Endothelial cell of umbilical vein (primary cell): ENCODE data around the gene MED27. TPM values are rescaled to one million over a fixed set of nuclear protein-coding genes. Genes with fewer than 3 reads are reported as not detected.

Experiments used
- BruUV-seq: library from RNA; stranded (reverse); fragments of 400-500 nt; replicated peaks from 2 replicates; lab custom pipeline; 2021; lab: Mats Ljungman, UMichigan
- CTCF ChIA-PET: fragments of 300-600, 350-600 bp; sonication (Branson Sonifier 250); formaldehyde crosslinking; loops from one replicate; lab custom pipeline; 2021; ENCODE audit warnings: antibody characterized with exemption, inconsistent platforms; lab: Charles Lee
- POLR2A ChIA-PET: fragments of 300-600, 350-600 bp; sonication (Branson Sonifier 250); formaldehyde crosslinking; loops from one replicate; lab custom pipeline; 2021; ENCODE audit warnings: antibody characterized with exemption, inconsistent platforms; lab: Charles Lee
- DNase-seq: peaks from one replicate; pipeline ENCODE4 v3.0.0-alpha.2; 2011; ENCODE audit warnings: low read depth, low spot score
- FAIRE-seq: peaks from 2 replicates; lab custom pipeline; 2011; peaks lifted over from hg19 to GRCh38; lab: Jason Lieb, UNC
- H2AFZ ChIP-seq: 2 replicates; pipeline ENCODE4 v1.6.0; 2012; ENCODE audit warnings: low read depth, low read length, control low read depth, inconsistent platforms
- H3K27ac ChIP-seq: 2 replicates; pipeline ENCODE4 v1.5.1; 2011; ENCODE audit warnings: low read depth, mild to moderate bottlenecking, control low read depth, low read length, moderate library complexity; ENCODE audit not compliant: insufficient read depth
- H3K27me3 ChIP-seq, 2 experiments: 2 replicates each; pipeline versions ENCODE4 v1.6.0 to v1.6.1; 2011; ENCODE audit warnings: low read length in 2 of 2, mixed read lengths in 1 of 2; ENCODE audit not compliant: control insufficient read depth in 2 of 2, insufficient read depth in 2 of 2
- H3K36me3 ChIP-seq, 2 experiments: 2 replicates in 1 of 2; 3 replicates in 1 of 2; pipeline ENCODE4 v1.5.1; 2011; ENCODE audit warnings: low read length in 2 of 2, mild to moderate bottlenecking in 1 of 2, moderate library complexity in 1 of 2; ENCODE audit not compliant: control insufficient read depth in 2 of 2, insufficient read depth in 2 of 2; ENCODE audit errors: extremely low read depth in 1 of 2
- H3K4me1 ChIP-seq: 3 replicates; pipeline ENCODE4 v1.5.1; 2011; ENCODE audit warnings: mild to moderate bottlenecking, low read length; ENCODE audit not compliant: control insufficient read depth, insufficient read depth; ENCODE audit errors: extremely low read depth
- H3K4me2 ChIP-seq: 2 replicates; pipeline ENCODE4 v1.6.1; 2011; ENCODE audit warnings: low read length, control low read depth, mixed read lengths; ENCODE audit not compliant: insufficient read depth
- H3K4me3 ChIP-seq, 3 experiments: fragments of 200-600 bp in 1 of 3; sonication (generic), shearing (Covaris generic) in 1 of 3; replicated peaks in 1 of 3; 2 replicates each; pipeline ENCODE4 v1.5.1; 2011 to 2016; ENCODE audit warnings: control low read depth in 3 of 3, low read length in 3 of 3, mild to moderate bottlenecking in 2 of 3, inconsistent platforms in 1 of 3, low read depth in 1 of 3, moderate library complexity in 1 of 3; ENCODE audit not compliant: insufficient read depth in 1 of 3
- H3K79me2 ChIP-seq: 2 replicates; pipeline ENCODE4 v1.6.0; 2012; ENCODE audit warnings: low read length, inconsistent platforms; ENCODE audit not compliant: control insufficient read depth, insufficient read depth
- H3K9ac ChIP-seq: replicated peaks from 2 replicates; pipeline ENCODE3; 2011; ENCODE audit warnings: low read length, control low read depth; ENCODE audit not compliant: insufficient read depth; ENCODE audit errors: extremely low read depth
- H3K9me1 ChIP-seq: replicated peaks from 3 replicates; pipeline ENCODE4 v1.6.0; 2011; ENCODE audit warnings: mild to moderate bottlenecking, low read length; ENCODE audit not compliant: control insufficient read depth, insufficient read depth; ENCODE audit errors: extremely low read depth
- H3K9me3 ChIP-seq: replicated peaks from 2 replicates; pipeline ENCODE4 v1.5.1; 2012; ENCODE audit warnings: low read length, inconsistent platforms; ENCODE audit not compliant: control insufficient read depth, insufficient read depth
- H4K20me1 ChIP-seq: replicated peaks from 2 replicates; pipeline ENCODE3; 2011; ENCODE audit warnings: mild to moderate bottlenecking, low read length; ENCODE audit not compliant: control insufficient read depth, insufficient read depth; ENCODE audit errors: extremely low read depth
- CTCF ChIP-seq, 2 donors: IDR thresholded peaks; 1 replicate in 1 of 2; 2 replicates in 1 of 2; pipeline ENCODE4 v1.5.1; 2011; ENCODE audit warnings: low read length in 2 of 2, mild to moderate bottlenecking in 2 of 2, moderate library complexity in 2 of 2, control low read depth in 1 of 2, inconsistent platforms in 1 of 2, low read depth in 1 of 2; ENCODE audit not compliant: insufficient read depth in 1 of 2; ENCODE audit errors: extremely low read depth in 1 of 2
- EZH2 ChIP-seq: IDR thresholded peaks from 2 replicates; pipeline ENCODE4 v1.6.1; 2012; ENCODE audit warnings: borderline replicate concordance, low read depth, mild to moderate bottlenecking, moderate library complexity, low read length, inconsistent platforms; ENCODE audit not compliant: severe bottlenecking
- FOS ChIP-seq: IDR thresholded peaks from 2 replicates; pipeline ENCODE4 v1.6.1; 2011; ENCODE audit warnings: mild to moderate bottlenecking, low read length, moderate library complexity, borderline replicate concordance; ENCODE audit not compliant: insufficient read depth
- GATA2 ChIP-seq: IDR thresholded peaks from 2 replicates; pipeline ENCODE4 v1.7.0; 2011; ENCODE audit warnings: low read depth, mild to moderate bottlenecking, moderate library complexity, mixed read lengths, low read length; ENCODE audit not compliant: insufficient read length, insufficient read depth
- JUN ChIP-seq: IDR thresholded peaks from 2 replicates; pipeline ENCODE4 v1.6.1; 2011; ENCODE audit warnings: borderline replicate concordance, low read depth; ENCODE audit not compliant: insufficient read length, insufficient read depth
- MAX ChIP-seq: IDR thresholded peaks from 2 replicates; pipeline ENCODE4 v1.6.1; 2011; ENCODE audit not compliant: insufficient read depth, insufficient read length
- MYC ChIP-seq: IDR thresholded peaks from one replicate; pipeline ENCODE4 v1.6.1; 2011; ENCODE audit warnings: mild to moderate bottlenecking, low read depth, low read length
- POLR2A ChIP-seq: IDR thresholded peaks from 2 replicates; pipeline ENCODE4 v1.6.1; 2012; ENCODE audit warnings: low read depth, mild to moderate bottlenecking, control low read depth, low read length
- POLR2AphosphoS5 ChIP-seq: IDR thresholded peaks from 2 replicates; pipeline ENCODE4 v1.6.1; 2012; ENCODE audit warnings: low read depth, mild to moderate bottlenecking, control low read depth, low read length, moderate library complexity; ENCODE audit not compliant: insufficient read depth
- dilution Hi-C: fragments of 300-500 bp; cut with MboI; formaldehyde crosslinking; loops from one replicate; pipeline ENCODE4 v1.15.0; 2019; ENCODE audit warnings: low sequenced_read_pairs; ENCODE audit not compliant: extremely low pct_ligation_motif_present
- intact Hi-C: fragments of 100-400 bp; cut with micrococcal nuclease; formaldehyde crosslinking; loops from one replicate; pipeline ENCODE4 v1.10.0; 2022
- polyA plus RNA-seq, 4 experiments: library from polyadenylated mRNA; depleted of rRNA in 3 of 4; stranded (reverse) in 3 of 4; unstranded in 1 of 4; fragments of >200 nt; gene quantifications; 2 replicates each; pipeline versions ENCODE4 v1.2.1 to v1.2.3, GENCODE V29; 2011 to 2012; ENCODE audit warnings: missing spikeins in 1 of 4
- total RNA-seq: library from RNA; stranded (reverse); gene quantifications from 2 replicates; pipeline ENCODE4 v1.2.3, GENCODE V29; 2021

MED27 gene
- total and polyA plus RNA-seq, 2 donors (not counting 3 experiments of a cell fraction or from before 2014, with no cell fraction given): 27.9 to 47.8 TPM

DNA sequence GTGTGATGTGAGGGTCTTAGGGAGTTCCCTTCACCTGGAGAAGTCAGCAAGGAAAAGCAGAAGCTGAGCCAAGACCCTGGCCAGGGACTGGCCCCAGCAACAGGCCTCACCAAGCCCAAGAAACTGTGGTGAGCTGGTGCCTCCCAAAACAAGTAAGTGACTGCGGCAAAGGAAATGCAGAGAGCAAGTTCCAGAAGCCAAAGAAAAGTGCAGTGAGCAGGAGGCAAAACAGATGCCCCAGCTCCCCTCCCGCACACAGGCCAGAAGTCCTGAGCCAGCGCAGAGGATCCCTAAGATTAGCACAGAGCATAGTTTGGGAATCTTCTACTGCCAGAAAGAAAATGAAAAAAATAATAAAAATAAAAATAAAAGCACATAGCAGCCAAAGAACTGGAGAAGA is 13.2 kb downstream of the MED27 start:
- TF ChIP-seq POLR2AphosphoS5 (no peak), EZH2 (no peak), FOS (no peak), MAX (no peak)
- CTCF ChIA-PET: no interaction called here
- Histone ChIP-seq H3K27me3 (no peaks in the 10 kb centered on the region), H3K4me2 (no peak overlapping the region), H3K9me1 (no peaks in the 10 kb centered on the region), H2AFZ (no peak overlapping the region), H3K4me3 (no peak overlapping the region), H3K79me2 (peaks cover 26% of the 10 kb centered on the region), H3K27ac (no peak overlapping the region), H3K36me3 (peaks cover 0 to 8% of the 10 kb centered on the region in 2 experiments), H3K4me1 (no peaks in the 10 kb centered on the region), H3K9me3 (no peaks in the 10 kb centered on the region), H3K9ac (no peak overlapping the region), H4K20me1 (no peaks in the 10 kb centered on the region)
- POLR2A ChIA-PET: no interaction called here
- dilution Hi-C loops (no loop called here), intact Hi-C loops (no loop called here)
- FAIRE-seq (no peak), DNase-seq (no peak)
- no TSS peak for BruUV-seq

- no peak for FAIRE-seq
- BruUV-seq: no TSS peak
- Histone ChIP-seq H3K4me3 (no peak overlapping the region), H4K20me1 (no peaks in the 10 kb centered on the region), H3K36me3 (peaks cover 0 to 8% of the 10 kb centered on the region in 2 experiments), H3K27ac (no peak overlapping the region), H3K27me3 (no peaks in the 10 kb centered on the region), H3K79me2 (peaks cover 23% of the 10 kb centered on the region), H3K9me3 (no peaks in the 10 kb centered on the region), H3K4me1 (no peaks in the 10 kb centered on the region), H2AFZ (no peak overlapping the region), H3K9ac (no peak overlapping the region), H3K4me2 (no peak overlapping the region), H3K9me1 (no peaks in the 10 kb centered on the region)
- no peak for DNase-seq
- CTCF ChIA-PET: no interaction called here
- POLR2A ChIA-PET: no interaction called here
- intact Hi-C loops: no loop called here
- no peak for TF ChIP-seq CTCF (IDR thresholded peaks at IDR 0.05; ENCODE audit: extremely low read depth in 1 of 2, insufficient read depth in 1 of 2, low read depth in 1 of 2, low read length in 2 of 2)
- TF ChIP-seq GATA2: no peak
- TF ChIP-seq POLR2A: no peak
- TF ChIP-seq EZH2: no peak
- no peak for TF ChIP-seq POLR2AphosphoS5
- TF ChIP-seq MYC: no peak
- no peak for TF ChIP-seq MAX
- no peak for TF ChIP-seq JUN
- TF ChIP-seq FOS: no peak
- dilution Hi-C loops: no loop called here
Observed at GRCh38 chr9:132066057-132066456, 13.6 kb downstream of the MED27 start.
